HCT116 (cell line): ENCODE data around the gene RSPH9.

Experiments
- ATF3 ChIP-seq: IDR thresholded peaks from 2 replicates; pipeline ENCODE4 v1.6.1; 2012
- CTCF ChIP-seq, 3 experiments: fragments of 200-600 bp in 1 of 3; sonication (generic) in 1 of 3; IDR thresholded peaks in 2 of 3; conservative IDR thresholded peaks in 1 of 3; 2 replicates each; pipeline ENCODE4 v1.5.1; 2012 to 2017; ENCODE audit warnings: low read depth in 2 of 3, low read length in 2 of 3, antibody characterized with exemption in 1 of 3, borderline replicate concordance in 1 of 3, control low read depth in 1 of 3, mild to moderate bottlenecking in 1 of 3, mixed read lengths in 1 of 3, mixed run types in 1 of 3, moderate library complexity in 1 of 3; ENCODE audit not compliant: insufficient read depth in 1 of 3
- EZH2 ChIP-seq: fragments of 200-600 bp; sonication (generic); IDR thresholded peaks from 2 replicates; pipeline ENCODE4 v1.6.1; 2017; ENCODE audit warnings: antibody characterized with exemption, mixed run types
- POLR2A ChIP-seq: IDR thresholded peaks from 2 replicates; pipeline ENCODE4 v1.7.0; 2011; ENCODE audit warnings: borderline replicate concordance; ENCODE audit not compliant: insufficient read depth, insufficient read length; ENCODE audit errors: extremely low read depth
- POLR2AphosphoS5 ChIP-seq: IDR thresholded peaks from 2 replicates; pipeline ENCODE4 v1.6.1; 2011; ENCODE audit warnings: mild to moderate bottlenecking, low read depth, low read length, moderate library complexity
- RAD21 ChIP-seq: IDR thresholded peaks from 2 replicates; pipeline ENCODE4 v1.6.1; 2012; ENCODE audit warnings: low read depth, mild to moderate bottlenecking
- SP1 ChIP-seq: IDR thresholded peaks from 2 replicates; pipeline ENCODE4 v1.6.1; 2012; ENCODE audit warnings: low read depth
- ZNF274 ChIP-seq: fragments of 200-500 bp; sonication (Bioruptor generic); IDR thresholded peaks from 2 replicates; pipeline ENCODE4 v1.6.1; 2014; ENCODE audit warnings: mild to moderate bottlenecking, low read depth, low read length, inconsistent platforms

DNA sequence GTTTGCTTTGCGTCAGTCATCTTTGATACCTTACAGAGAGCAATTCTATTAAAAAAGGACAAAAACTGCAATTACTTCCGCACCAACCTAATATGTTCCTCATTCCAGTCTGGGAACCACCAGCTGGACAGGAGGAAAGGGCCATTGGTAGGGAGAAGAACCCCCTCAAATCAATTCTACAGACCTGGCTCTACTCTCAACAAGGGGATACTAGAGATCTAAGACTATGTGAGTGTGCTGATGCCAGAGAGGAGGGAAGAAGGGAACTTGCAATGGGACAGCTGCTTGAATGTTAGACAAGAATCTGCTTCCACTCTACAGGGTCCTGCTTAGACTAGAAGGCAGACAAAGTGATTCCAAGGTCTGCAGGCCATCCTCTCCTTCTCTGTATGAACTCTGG is 29.5 kb downstream of the RSPH9 start:
- TF ChIP-seq CTCF (IDR thresholded peaks at IDR 0.05 in 2 of 3, conservative IDR thresholded peaks at IDR 0.05 in 1 of 3; ENCODE audit: borderline replicate concordance in 1 of 3, insufficient read depth in 1 of 3, low read depth in 2 of 3, low read length in 2 of 3) (no peak), POLR2A (no peak), POLR2AphosphoS5 (no peak), EZH2 (no peak), ZNF274 (no peak), SP1 (no peak), ATF3 (no peak), RAD21 (no peak)
